ENCODE measurements around the gene NDST4.

DNA sequence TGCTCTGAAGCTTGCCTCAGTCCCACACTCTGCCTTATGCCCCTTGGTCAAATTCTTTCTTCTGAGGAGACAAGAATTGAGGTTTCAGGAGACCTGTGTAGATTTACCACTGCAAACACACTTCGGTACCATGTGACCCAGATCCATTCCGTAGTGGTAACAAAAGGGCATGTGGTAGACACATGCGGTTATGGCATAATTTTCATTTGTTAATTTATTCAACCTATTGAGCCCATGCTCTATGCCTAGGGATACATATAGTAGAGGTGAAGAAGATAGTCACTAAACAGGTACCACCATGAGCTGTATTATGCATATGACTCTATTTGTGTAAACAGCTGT is 190.9 kb downstream of the NDST4 start:
- no peak for TF ChIP-seq EZH2 (IDR thresholded peaks at IDR 0.05; ENCODE audit: low read length, missing control alignments)
- TF ChIP-seq, protein P1, sequence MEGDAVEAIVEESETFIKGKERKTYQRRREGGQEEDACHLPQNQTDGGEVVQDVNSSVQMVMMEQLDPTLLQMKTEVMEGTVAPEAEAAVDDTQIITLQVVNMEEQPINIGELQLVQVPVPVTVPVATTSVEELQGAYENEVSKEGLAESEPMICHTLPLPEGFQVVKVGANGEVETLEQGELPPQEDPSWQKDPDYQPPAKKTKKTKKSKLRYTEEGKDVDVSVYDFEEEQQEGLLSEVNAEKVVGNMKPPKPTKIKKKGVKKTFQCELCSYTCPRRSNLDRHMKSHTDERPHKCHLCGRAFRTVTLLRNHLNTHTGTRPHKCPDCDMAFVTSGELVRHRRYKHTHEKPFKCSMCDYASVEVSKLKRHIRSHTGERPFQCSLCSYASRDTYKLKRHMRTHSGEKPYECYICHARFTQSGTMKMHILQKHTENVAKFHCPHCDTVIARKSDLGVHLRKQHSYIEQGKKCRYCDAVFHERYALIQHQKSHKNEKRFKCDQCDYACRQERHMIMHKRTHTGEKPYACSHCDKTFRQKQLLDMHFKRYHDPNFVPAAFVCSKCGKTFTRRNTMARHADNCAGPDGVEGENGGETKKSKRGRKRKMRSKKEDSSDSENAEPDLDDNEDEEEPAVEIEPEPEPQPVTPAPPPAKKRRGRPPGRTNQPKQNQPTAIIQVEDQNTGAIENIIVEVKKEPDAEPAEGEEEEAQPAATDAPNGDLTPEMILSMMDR (conservative IDR thresholded peaks at IDR 0.05 in 1 of 2, IDR thresholded peaks at IDR 0.05 in 1 of 2; ENCODE audit: low read depth in 1 of 2, low read length in 2 of 2), result no peak
